Stimulated activated effector memory CD8-positive, alpha-beta T cell treated with anti-CD3 and anti-CD28 coated beads, Interleukin-12 subunit alpha, Interleukin-12 subunit beta, amount 100 ng/mL, for 72 hours (primary cell): ENCODE measurements around the gene ZNF668.
A peak's percentile ranks its signal among the peaks of the same experiment; 100 is the strongest.

Experiments
- ATAC-seq: fragments of 150-1000 bp; cut with Tn5 transposase; 2 replicates; pipeline ENCODE4 v1.10.0; 2021
- DNase-seq, 2 donors: peaks; one replicate each; pipeline ENCODE4 v3.0.0; 2021 to 2022; ENCODE audit warnings: low spot score in 2 of 2
- H3K27ac Mint-ChIP-seq: one replicate; pipeline ENCODE4 v1.8.0; 2022; ENCODE audit warnings: mild to moderate bottlenecking, mixed read lengths
- H3K36me3 Mint-ChIP-seq: one replicate; pipeline ENCODE4 v1.8.0; 2022; ENCODE audit warnings: mild to moderate bottlenecking, mixed read lengths
- H3K4me1 Mint-ChIP-seq: one replicate; pipeline ENCODE4 v1.8.0; 2022; ENCODE audit warnings: mixed read lengths
- H3K4me3 Mint-ChIP-seq: one replicate; pipeline ENCODE4 v1.8.0; 2022; ENCODE audit warnings: mild to moderate bottlenecking, mixed read lengths
- H3K9me3 Mint-ChIP-seq: one replicate; pipeline ENCODE4 v1.8.0; 2022; ENCODE audit warnings: mixed read lengths

Gene ZNF668

GRCh38 chr16:31061126-31061812 is 12.8 kb downstream of the ZNF668 start:
- peaks cover 52% of the 10 kb centered on the region for H3K4me1 Mint-ChIP-seq
- H3K4me3 Mint-ChIP-seq, result no peak overlapping the region

GRCh38 chr16:31055613-31056012 is 18.4 kb downstream of the ZNF668 start:
- no peaks in the 10 kb centered on the region for H3K9me3 Mint-ChIP-seq
- H3K4me1 Mint-ChIP-seq, result peaks cover 17% of the 10 kb centered on the region
- H3K4me3 Mint-ChIP-seq, result no peak overlapping the region
- DNase-seq (no peak), ATAC-seq (no peak)
- H3K36me3 Mint-ChIP-seq, result peaks cover 41% of the 10 kb centered on the region
- no peak overlapping the region for H3K27ac Mint-ChIP-seq

More at GRCh38 chr16:31061126-31061812, 12.8 kb downstream of the ZNF668 start:
- Mint-ChIP-seq H3K27ac (no peak overlapping the region), H3K36me3 (peaks cover 79% of the 10 kb centered on the region), H3K9me3 (no peaks in the 10 kb centered on the region)
- DNase-seq, result no peak
- no peak for ATAC-seq

- ATAC-seq, result peak; percentile 88
- no peak for DNase-seq
Observed at GRCh38 chr16:31052114-31052513, 21.9 kb downstream of the ZNF668 start.

GRCh38 chr16:31050280-31051030 is 23.6 kb downstream of the ZNF668 start:
- no peaks in the 10 kb centered on the region for H3K36me3 Mint-ChIP-seq
- no peak overlapping the region for H3K27ac Mint-ChIP-seq
- peaks cover 10% of the 10 kb centered on the region for H3K4me1 Mint-ChIP-seq
- ATAC-seq (no peak), DNase-seq (no peak)
- H3K9me3 Mint-ChIP-seq, result no peaks in the 10 kb centered on the region
- no peak overlapping the region for H3K4me3 Mint-ChIP-seq

More at GRCh38 chr16:31052114-31052513, 21.9 kb downstream of the ZNF668 start:
- Mint-ChIP-seq H3K4me3 (no peak overlapping the region), H3K36me3 (peaks cover 16% of the 10 kb centered on the region), H3K4me1 (peaks cover 10% of the 10 kb centered on the region), H3K9me3 (no peaks in the 10 kb centered on the region), H3K27ac (no peak overlapping the region)

- H3K9me3 Mint-ChIP-seq, result no peaks in the 10 kb centered on the region
- DNase-seq (no peak), ATAC-seq (no peak)
- H3K4me3 Mint-ChIP-seq, result no peak overlapping the region
- peaks cover 48% of the 10 kb centered on the region for H3K36me3 Mint-ChIP-seq
- H3K27ac Mint-ChIP-seq, result no peak overlapping the region
- H3K4me1 Mint-ChIP-seq, result no peaks in the 10 kb centered on the region
Observed at GRCh38 chr16:31043898-31044481, 30.1 kb downstream of the ZNF668 start.

- H3K9me3 Mint-ChIP-seq, result no peaks in the 10 kb centered on the region
- H3K36me3 Mint-ChIP-seq, result peaks cover 55% of the 10 kb centered on the region
- H3K27ac Mint-ChIP-seq, result no peak overlapping the region
- no peak for ATAC-seq
- no peak overlapping the region for H3K4me3 Mint-ChIP-seq
- no peak for DNase-seq
- H3K4me1 Mint-ChIP-seq, result no peaks in the 10 kb centered on the region
Observed at GRCh38 chr16:31043352-31043751, 30.7 kb downstream of the ZNF668 start.

GRCh38 chr16:31042866-31043265 is 31.2 kb downstream of the ZNF668 start:
- Mint-ChIP-seq H3K27ac (no peak overlapping the region), H3K4me3 (no peak overlapping the region), H3K36me3 (peaks cover 59% of the 10 kb centered on the region), H3K4me1 (no peaks in the 10 kb centered on the region), H3K9me3 (no peaks in the 10 kb centered on the region)
- ATAC-seq (no peak), DNase-seq (no peak)

- H3K36me3 Mint-ChIP-seq, result peaks cover 95% of the 10 kb centered on the region
Observed at GRCh38 chr16:31038993-31039392, 35.0 kb downstream of the ZNF668 start.

GRCh38 chr16:31036691-31037090 is 37.3 kb downstream of the ZNF668 start:
- H3K4me3 Mint-ChIP-seq, result no peak overlapping the region
- H3K4me1 Mint-ChIP-seq, result peaks cover 24% of the 10 kb centered on the region
- peaks cover 90% of the 10 kb centered on the region for H3K36me3 Mint-ChIP-seq
- peak overlapping the region; percentile 44 for H3K27ac Mint-ChIP-seq
- no peaks in the 10 kb centered on the region for H3K9me3 Mint-ChIP-seq
- no peak for ATAC-seq
- no peak for DNase-seq

More at GRCh38 chr16:31038993-31039392, 35.0 kb downstream of the ZNF668 start:
- H3K9me3 Mint-ChIP-seq, result no peaks in the 10 kb centered on the region
- peaks cover 19% of the 10 kb centered on the region for H3K4me1 Mint-ChIP-seq
- ATAC-seq (no peak), DNase-seq (no peak)
- no peak overlapping the region for H3K4me3 Mint-ChIP-seq
- peak overlapping the region; percentile 63 for H3K27ac Mint-ChIP-seq

- peaks cover 63% of the 10 kb centered on the region for H3K36me3 Mint-ChIP-seq
- H3K4me1 Mint-ChIP-seq, result peaks cover 24% of the 10 kb centered on the region
- DNase-seq (peak; percentile 75 to 94), ATAC-seq (peak; percentile 54)
- H3K27ac Mint-ChIP-seq, result peak overlapping the region; percentile 95
- H3K9me3 Mint-ChIP-seq, result no peaks in the 10 kb centered on the region
- peak overlapping the region; percentile 98 for H3K4me3 Mint-ChIP-seq
Observed at GRCh38 chr16:31033709-31034492, 40.1 kb downstream of the ZNF668 start.

GRCh38 chr16:31032736-31033708 is 41.0 kb downstream of the ZNF668 start, which contains the start of gene STX4:
TSS of gene STX4 (plus strand) at chr16:31033558. CDS start at chr16:31033806, 248 bp downstream.
- peak; percentile 89 for ATAC-seq
- H3K36me3 Mint-ChIP-seq, result peaks cover 54% of the 10 kb centered on the region
- DNase-seq, result peak; percentile 90 to 99
- no peaks in the 10 kb centered on the region for H3K9me3 Mint-ChIP-seq
- peak within 1 kb of the TSS; percentile 95 for H3K27ac Mint-ChIP-seq
- peaks cover 24% of the 10 kb centered on the region for H3K4me1 Mint-ChIP-seq
- H3K4me3 Mint-ChIP-seq, result peak within 1 kb of the TSS; percentile 98

- Mint-ChIP-seq H3K4me3 (no peak overlapping the region), H3K4me1 (peaks cover 18% of the 10 kb centered on the region), H3K36me3 (peaks cover 38% of the 10 kb centered on the region), H3K9me3 (no peaks in the 10 kb centered on the region), H3K27ac (peak overlapping the region; percentile 95)
- ATAC-seq, result no peak
- no peak for DNase-seq
Observed at GRCh38 chr16:31031276-31031675, 42.8 kb downstream of the ZNF668 start.

GRCh38 chr16:31029272-31029671 is 44.8 kb downstream of the ZNF668 start:
- ATAC-seq (no peak), DNase-seq (no peak)
- Mint-ChIP-seq H3K4me3 (no peak overlapping the region), H3K36me3 (peaks cover 19% of the 10 kb centered on the region), H3K27ac (no peak overlapping the region), H3K4me1 (peaks cover 8% of the 10 kb centered on the region), H3K9me3 (no peaks in the 10 kb centered on the region)

- Mint-ChIP-seq H3K9me3 (no peaks in the 10 kb centered on the region), H3K36me3 (no peaks in the 10 kb centered on the region), H3K4me1 (no peaks in the 10 kb centered on the region), H3K27ac (no peak overlapping the region), H3K4me3 (no peak overlapping the region)
- ATAC-seq (no peak), DNase-seq (no peak)
Observed at GRCh38 chr16:31025339-31025738, 48.7 kb downstream of the ZNF668 start.
